Liver (tissue), 9 donors: ENCODE measurements around the gene CDHR5. TPM values are rescaled to one million over a fixed set of nuclear protein-coding genes. Genes with fewer than 3 reads are reported as not detected.

Experiments used
- DNase-seq: peaks from one replicate; pipeline ENCODE4 v3.0.0-alpha.2; 2017; ENCODE audit warnings: low spot score
- H3K27ac ChIP-seq, 2 donors: one replicate each; pipeline ENCODE4 v1.7.0; 2013; ENCODE audit warnings: inconsistent platforms in 2 of 2, low read length in 2 of 2, control low read depth in 1 of 2, low read depth in 1 of 2, mild to moderate bottlenecking in 1 of 2
- H3K27me3 ChIP-seq, 4 donors: one replicate each; pipeline versions ENCODE4 v1.6.1 to v1.7.0; 2013; ENCODE audit warnings: low read length in 3 of 4, inconsistent platforms in 1 of 4, mild to moderate bottlenecking in 1 of 4, moderate library complexity in 1 of 4; ENCODE audit not compliant: control insufficient read depth in 4 of 4, insufficient read depth in 4 of 4
- H3K36me3 ChIP-seq, 4 donors: one replicate each; pipeline versions ENCODE4 v1.6.1 to v1.7.0; 2013; ENCODE audit warnings: low read length in 3 of 4, mild to moderate bottlenecking in 3 of 4, low read depth in 1 of 4, moderate library complexity in 1 of 4; ENCODE audit not compliant: control insufficient read depth in 4 of 4, insufficient read depth in 3 of 4
- H3K4me1 ChIP-seq, 4 donors: one replicate each; pipeline versions ENCODE4 v1.6.1 to v1.7.0; 2013; ENCODE audit warnings: low read length in 3 of 4, mild to moderate bottlenecking in 3 of 4, moderate library complexity in 1 of 4; ENCODE audit not compliant: control insufficient read depth in 4 of 4, insufficient read depth in 4 of 4
- H3K4me3 ChIP-seq, 3 donors: one replicate each; pipeline versions ENCODE4 v1.6.1 to v1.7.0; 2013; ENCODE audit warnings: low read length in 3 of 3, control low read depth in 1 of 3, low read depth in 1 of 3, mild to moderate bottlenecking in 1 of 3
- H3K9ac ChIP-seq, 2 donors: one replicate each; pipeline ENCODE4 v1.7.0; 2013; ENCODE audit warnings: low read length in 2 of 2, mild to moderate bottlenecking in 2 of 2, moderate library complexity in 2 of 2, control low read depth in 1 of 2, low read depth in 1 of 2
- H3K9me3 ChIP-seq, 4 donors: one replicate each; pipeline versions ENCODE4 v1.6.1 to v1.7.0; 2013; ENCODE audit warnings: low read length in 3 of 4; ENCODE audit not compliant: control insufficient read depth in 4 of 4
- EGR1 ChIP-seq, 2 donors: IDR thresholded peaks; 2 replicates each; pipeline ENCODE4 v1.6.1; 2016 to 2018; ENCODE audit warnings: antibody characterized with exemption in 2 of 2, low read depth in 2 of 2
- FOXA1 ChIP-seq: IDR thresholded peaks from 2 replicates; pipeline ENCODE4 v1.6.1; 2016; ENCODE audit warnings: antibody characterized with exemption
- FOXA2 ChIP-seq: IDR thresholded peaks from 2 replicates; pipeline ENCODE4 v1.6.1; 2016; ENCODE audit warnings: antibody characterized with exemption
- GABPA ChIP-seq, 2 donors: IDR thresholded peaks in 1 of 2; conservative IDR thresholded peaks in 1 of 2; 2 replicates each; pipeline ENCODE4 v1.6.1; 2016; ENCODE audit warnings: antibody characterized with exemption in 2 of 2, mild to moderate bottlenecking in 1 of 2, moderate library complexity in 1 of 2
- HNF4A ChIP-seq, 2 donors: conservative IDR thresholded peaks; 2 replicates each; pipeline ENCODE4 v1.6.1; 2016; ENCODE audit warnings: antibody characterized with exemption in 2 of 2, mild to moderate bottlenecking in 2 of 2
- HNF4G ChIP-seq: IDR thresholded peaks from 2 replicates; pipeline ENCODE4 v1.6.1; 2016; ENCODE audit warnings: antibody characterized with exemption
- JUND ChIP-seq, 2 donors: IDR thresholded peaks; 2 replicates each; pipeline ENCODE4 v1.6.1; 2016; ENCODE audit warnings: antibody characterized with exemption in 2 of 2
- NR2F2 ChIP-seq: IDR thresholded peaks from 2 replicates; pipeline ENCODE4 v1.6.1; 2016; ENCODE audit warnings: antibody characterized with exemption
- RAD21 ChIP-seq, 2 donors: IDR thresholded peaks; 2 replicates each; pipeline ENCODE4 v1.6.1; 2016; ENCODE audit warnings: antibody characterized with exemption in 2 of 2, mild to moderate bottlenecking in 2 of 2
- RXRA ChIP-seq, 2 donors: IDR thresholded peaks; 2 replicates each; pipeline ENCODE4 v1.6.1; 2017 to 2018; ENCODE audit warnings: antibody characterized with exemption in 2 of 2, mild to moderate bottlenecking in 1 of 2
- SP1 ChIP-seq: IDR thresholded peaks from 2 replicates; pipeline ENCODE4 v1.6.1; 2018; ENCODE audit warnings: antibody characterized with exemption, mild to moderate bottlenecking
- TAF1 ChIP-seq: conservative IDR thresholded peaks from 2 replicates; pipeline ENCODE4 v1.6.1; 2016; ENCODE audit warnings: antibody characterized with exemption, mild to moderate bottlenecking
- YY1 ChIP-seq: IDR thresholded peaks from 2 replicates; pipeline ENCODE4 v1.6.1; 2016; ENCODE audit warnings: antibody characterized with exemption, mild to moderate bottlenecking
- WGBS: extraction: QIAGEN DNeasy Blood & Tissue Kit; methylation state at CpG from one replicate; pipeline ENCODE4 v1.1.7; 2013; 5-methylcytosine and 5-hydroxymethylcytosine counted together
- polyA plus RNA-seq, 2 donors: library from polyadenylated mRNA; stranded (reverse) in 1 of 2; unstranded in 1 of 2; fragments of 200-250 nt in 1 of 2; fragments of >200 nt in 1 of 2; fragmentation: Nextera tagmentation in 1 of 2; extraction: Ambion mirVana in 1 of 2; gene quantifications; one replicate each; pipeline versions ENCODE4 v1.2.1 to v1.2.3, GENCODE V29; 2013 to 2015
- total RNA-seq, 2 donors: library from RNA; depleted of rRNA; stranded (reverse); fragments of >200 nt; gene quantifications; one replicate each; pipeline ENCODE4 v1.2.3, GENCODE V29; 2014
- TF ChIP-seq, protein P1 (sequence below): IDR thresholded peaks from 2 replicates; pipeline ENCODE4 v1.6.1; 2016; ENCODE audit warnings: antibody characterized with exemption
- TF ChIP-seq, protein P2 (sequence below): IDR thresholded peaks from 2 replicates; pipeline ENCODE4 v1.6.1; 2016; ENCODE audit warnings: antibody characterized with exemption, mild to moderate bottlenecking
- TF ChIP-seq, protein P3 (sequence below): IDR thresholded peaks from 2 replicates; pipeline ENCODE4 v1.6.1; 2016; ENCODE audit warnings: antibody characterized with exemption
- TF ChIP-seq, protein P4 (sequence below): IDR thresholded peaks from 2 replicates; pipeline ENCODE4 v1.6.1; 2016; ENCODE audit warnings: antibody characterized with exemption
- TF ChIP-seq, protein P5 (sequence below): fragments of 150-350 bp; IDR thresholded peaks from 2 replicates; pipeline ENCODE4 v1.5.1; 2017; ENCODE audit warnings: improper control_type of control experiment, low read depth, low read length; ENCODE audit not compliant: missing input control
- donor health status: healthy.
- donor health status: healthy.
- donor health status: healthy.
- donor health status: healthy.
- donor health status: healthy.

The CDHR5 gene
- total and polyA plus RNA-seq, 4 donors = 29.4 to 86.2 (median 57.2) TPM

DNA sequence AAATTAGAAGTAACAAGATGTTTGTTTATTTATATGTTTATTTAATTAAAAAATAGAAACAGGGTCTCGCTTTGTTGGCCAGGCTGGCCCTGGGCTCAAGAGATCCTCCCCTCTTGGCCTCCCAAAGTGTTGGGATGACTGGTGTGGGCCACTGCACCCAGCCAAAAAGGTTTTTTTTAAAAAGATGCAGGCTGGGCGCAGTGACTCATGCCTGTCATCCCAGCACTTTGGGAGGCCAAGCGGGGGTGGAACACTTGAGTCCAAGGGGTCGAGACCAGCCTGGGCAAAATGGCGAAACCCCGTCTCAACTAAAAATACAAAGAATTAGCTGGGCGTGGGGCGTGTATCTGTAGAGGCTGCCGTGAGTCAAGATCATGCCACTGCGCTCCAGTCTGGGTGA is 25.7 kb upstream of the CDHR5 start:
- Histone ChIP-seq H3K9me3 (no peaks in the 10 kb centered on the region), H3K9ac (no peak overlapping the region), H3K4me3 (no peak overlapping the region), H3K36me3 (peaks cover 0 to 2% (median 2%) of the 10 kb centered on the region in 4 donors), H3K27ac (no peak overlapping the region), H3K4me1 (peaks cover 4 to 28% (median 19%) of the 10 kb centered on the region in 4 donors), H3K27me3 (no peaks in the 10 kb centered on the region)
- TF ChIP-seq FOXA1 = no peak
- no peak for TF ChIP-seq EGR1 (IDR thresholded peaks at IDR 0.05; ENCODE audit: low read depth in 2 of 2)
- TF ChIP-seq FOXA2 = no peak
- no peak for TF ChIP-seq RXRA (IDR thresholded peaks at IDR 0.05)
- no peak for TF ChIP-seq HNF4A (conservative IDR thresholded peaks at IDR 0.05)
- TF ChIP-seq SP1 = no peak
- no peak for TF ChIP-seq JUND (IDR thresholded peaks at IDR 0.05)
- no peak for TF ChIP-seq HNF4G
- TF ChIP-seq NR2F2 = no peak
- TF ChIP-seq, protein P1, sequence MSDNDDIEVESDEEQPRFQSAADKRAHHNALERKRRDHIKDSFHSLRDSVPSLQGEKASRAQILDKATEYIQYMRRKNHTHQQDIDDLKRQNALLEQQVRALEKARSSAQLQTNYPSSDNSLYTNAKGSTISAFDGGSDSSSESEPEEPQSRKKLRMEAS = no peak
- TF ChIP-seq, protein P2, sequence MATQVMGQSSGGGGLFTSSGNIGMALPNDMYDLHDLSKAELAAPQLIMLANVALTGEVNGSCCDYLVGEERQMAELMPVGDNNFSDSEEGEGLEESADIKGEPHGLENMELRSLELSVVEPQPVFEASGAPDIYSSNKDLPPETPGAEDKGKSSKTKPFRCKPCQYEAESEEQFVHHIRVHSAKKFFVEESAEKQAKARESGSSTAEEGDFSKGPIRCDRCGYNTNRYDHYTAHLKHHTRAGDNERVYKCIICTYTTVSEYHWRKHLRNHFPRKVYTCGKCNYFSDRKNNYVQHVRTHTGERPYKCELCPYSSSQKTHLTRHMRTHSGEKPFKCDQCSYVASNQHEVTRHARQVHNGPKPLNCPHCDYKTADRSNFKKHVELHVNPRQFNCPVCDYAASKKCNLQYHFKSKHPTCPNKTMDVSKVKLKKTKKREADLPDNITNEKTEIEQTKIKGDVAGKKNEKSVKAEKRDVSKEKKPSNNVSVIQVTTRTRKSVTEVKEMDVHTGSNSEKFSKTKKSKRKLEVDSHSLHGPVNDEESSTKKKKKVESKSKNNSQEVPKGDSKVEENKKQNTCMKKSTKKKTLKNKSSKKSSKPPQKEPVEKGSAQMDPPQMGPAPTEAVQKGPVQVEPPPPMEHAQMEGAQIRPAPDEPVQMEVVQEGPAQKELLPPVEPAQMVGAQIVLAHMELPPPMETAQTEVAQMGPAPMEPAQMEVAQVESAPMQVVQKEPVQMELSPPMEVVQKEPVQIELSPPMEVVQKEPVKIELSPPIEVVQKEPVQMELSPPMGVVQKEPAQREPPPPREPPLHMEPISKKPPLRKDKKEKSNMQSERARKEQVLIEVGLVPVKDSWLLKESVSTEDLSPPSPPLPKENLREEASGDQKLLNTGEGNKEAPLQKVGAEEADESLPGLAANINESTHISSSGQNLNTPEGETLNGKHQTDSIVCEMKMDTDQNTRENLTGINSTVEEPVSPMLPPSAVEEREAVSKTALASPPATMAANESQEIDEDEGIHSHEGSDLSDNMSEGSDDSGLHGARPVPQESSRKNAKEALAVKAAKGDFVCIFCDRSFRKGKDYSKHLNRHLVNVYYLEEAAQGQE = no peak
- TF ChIP-seq YY1 = no peak
- no peak for TF ChIP-seq RAD21 (IDR thresholded peaks at IDR 0.05)
- TF ChIP-seq, protein P3, sequence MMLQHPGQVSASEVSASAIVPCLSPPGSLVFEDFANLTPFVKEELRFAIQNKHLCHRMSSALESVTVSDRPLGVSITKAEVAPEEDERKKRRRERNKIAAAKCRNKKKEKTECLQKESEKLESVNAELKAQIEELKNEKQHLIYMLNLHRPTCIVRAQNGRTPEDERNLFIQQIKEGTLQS = no peak
- TF ChIP-seq TAF1 = no peak
- TF ChIP-seq, protein P4, sequence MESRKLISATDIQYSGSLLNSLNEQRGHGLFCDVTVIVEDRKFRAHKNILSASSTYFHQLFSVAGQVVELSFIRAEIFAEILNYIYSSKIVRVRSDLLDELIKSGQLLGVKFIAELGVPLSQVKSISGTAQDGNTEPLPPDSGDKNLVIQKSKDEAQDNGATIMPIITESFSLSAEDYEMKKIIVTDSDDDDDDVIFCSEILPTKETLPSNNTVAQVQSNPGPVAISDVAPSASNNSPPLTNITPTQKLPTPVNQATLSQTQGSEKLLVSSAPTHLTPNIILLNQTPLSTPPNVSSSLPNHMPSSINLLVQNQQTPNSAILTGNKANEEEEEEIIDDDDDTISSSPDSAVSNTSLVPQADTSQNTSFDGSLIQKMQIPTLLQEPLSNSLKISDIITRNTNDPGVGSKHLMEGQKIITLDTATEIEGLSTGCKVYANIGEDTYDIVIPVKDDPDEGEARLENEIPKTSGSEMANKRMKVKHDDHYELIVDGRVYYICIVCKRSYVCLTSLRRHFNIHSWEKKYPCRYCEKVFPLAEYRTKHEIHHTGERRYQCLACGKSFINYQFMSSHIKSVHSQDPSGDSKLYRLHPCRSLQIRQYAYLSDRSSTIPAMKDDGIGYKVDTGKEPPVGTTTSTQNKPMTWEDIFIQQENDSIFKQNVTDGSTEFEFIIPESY = no peak
- TF ChIP-seq, protein P5, sequence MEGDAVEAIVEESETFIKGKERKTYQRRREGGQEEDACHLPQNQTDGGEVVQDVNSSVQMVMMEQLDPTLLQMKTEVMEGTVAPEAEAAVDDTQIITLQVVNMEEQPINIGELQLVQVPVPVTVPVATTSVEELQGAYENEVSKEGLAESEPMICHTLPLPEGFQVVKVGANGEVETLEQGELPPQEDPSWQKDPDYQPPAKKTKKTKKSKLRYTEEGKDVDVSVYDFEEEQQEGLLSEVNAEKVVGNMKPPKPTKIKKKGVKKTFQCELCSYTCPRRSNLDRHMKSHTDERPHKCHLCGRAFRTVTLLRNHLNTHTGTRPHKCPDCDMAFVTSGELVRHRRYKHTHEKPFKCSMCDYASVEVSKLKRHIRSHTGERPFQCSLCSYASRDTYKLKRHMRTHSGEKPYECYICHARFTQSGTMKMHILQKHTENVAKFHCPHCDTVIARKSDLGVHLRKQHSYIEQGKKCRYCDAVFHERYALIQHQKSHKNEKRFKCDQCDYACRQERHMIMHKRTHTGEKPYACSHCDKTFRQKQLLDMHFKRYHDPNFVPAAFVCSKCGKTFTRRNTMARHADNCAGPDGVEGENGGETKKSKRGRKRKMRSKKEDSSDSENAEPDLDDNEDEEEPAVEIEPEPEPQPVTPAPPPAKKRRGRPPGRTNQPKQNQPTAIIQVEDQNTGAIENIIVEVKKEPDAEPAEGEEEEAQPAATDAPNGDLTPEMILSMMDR = no peak
- TF ChIP-seq GABPA (IDR thresholded peaks at IDR 0.05 in 1 of 2, conservative IDR thresholded peaks at IDR 0.05 in 1 of 2) = no peak
- DNase-seq = no peak
- WGBS = 96% methylated on average over 10 of the region's 10 CpGs
